Neural progenitor cell (in vitro differentiated cells): Measurements from ENCODE around the gene OSTF1.

Experiments
- EZH2 ChIP-seq: fragments of 200-600 bp; sonication (generic); IDR thresholded peaks from 2 replicates; pipeline ENCODE4 v1.6.1; 2017; ENCODE audit warnings: antibody characterized with exemption, mild to moderate bottlenecking, moderate library complexity
- TF ChIP-seq, protein P1 (sequence below): fragments of 200-600 bp; sonication (generic); IDR thresholded peaks from 2 replicates; pipeline ENCODE4 v1.5.1; 2017; ENCODE audit warnings: antibody characterized with exemption, mild to moderate bottlenecking

DNA sequence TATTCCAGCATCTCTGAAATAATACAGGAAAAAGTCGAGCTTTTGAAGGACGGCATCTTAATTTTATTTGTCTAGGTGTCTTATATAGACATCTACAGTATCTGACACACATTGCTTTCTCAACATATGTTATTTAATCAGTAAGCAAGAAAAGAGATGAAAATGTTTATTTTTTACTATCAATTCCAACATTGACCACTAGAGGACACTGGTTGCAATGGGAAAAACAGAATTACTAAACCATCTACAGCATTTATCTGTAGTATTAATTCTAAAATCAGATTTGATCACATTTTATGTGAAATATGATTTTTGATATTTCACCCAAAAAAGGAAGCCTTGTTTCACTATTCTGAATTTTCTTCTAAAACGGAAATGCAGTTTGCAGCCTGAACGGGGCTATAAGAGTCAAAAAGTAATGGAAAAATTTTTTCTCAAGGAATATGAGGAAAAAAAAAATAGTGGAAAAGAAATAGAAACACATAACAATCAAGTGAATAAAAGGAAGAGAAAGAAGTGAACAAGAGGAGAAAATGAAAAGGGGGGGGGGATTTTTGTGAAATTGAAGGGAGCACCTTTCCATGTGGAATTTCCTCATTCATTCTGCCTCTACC, 98.6 kb downstream of the OSTF1 start:
- TF ChIP-seq, protein P1, sequence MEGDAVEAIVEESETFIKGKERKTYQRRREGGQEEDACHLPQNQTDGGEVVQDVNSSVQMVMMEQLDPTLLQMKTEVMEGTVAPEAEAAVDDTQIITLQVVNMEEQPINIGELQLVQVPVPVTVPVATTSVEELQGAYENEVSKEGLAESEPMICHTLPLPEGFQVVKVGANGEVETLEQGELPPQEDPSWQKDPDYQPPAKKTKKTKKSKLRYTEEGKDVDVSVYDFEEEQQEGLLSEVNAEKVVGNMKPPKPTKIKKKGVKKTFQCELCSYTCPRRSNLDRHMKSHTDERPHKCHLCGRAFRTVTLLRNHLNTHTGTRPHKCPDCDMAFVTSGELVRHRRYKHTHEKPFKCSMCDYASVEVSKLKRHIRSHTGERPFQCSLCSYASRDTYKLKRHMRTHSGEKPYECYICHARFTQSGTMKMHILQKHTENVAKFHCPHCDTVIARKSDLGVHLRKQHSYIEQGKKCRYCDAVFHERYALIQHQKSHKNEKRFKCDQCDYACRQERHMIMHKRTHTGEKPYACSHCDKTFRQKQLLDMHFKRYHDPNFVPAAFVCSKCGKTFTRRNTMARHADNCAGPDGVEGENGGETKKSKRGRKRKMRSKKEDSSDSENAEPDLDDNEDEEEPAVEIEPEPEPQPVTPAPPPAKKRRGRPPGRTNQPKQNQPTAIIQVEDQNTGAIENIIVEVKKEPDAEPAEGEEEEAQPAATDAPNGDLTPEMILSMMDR, result peak; percentile 94
- TF ChIP-seq EZH2, result no peak
